ENCODE data around the gene RAB11A.
"Not testable (repeated sequence)": the region's sequence is repeated elsewhere in the genome, so short reads cannot be mapped to it uniquely, and the experiment has no call there.

RAB11A gene

DNA sequence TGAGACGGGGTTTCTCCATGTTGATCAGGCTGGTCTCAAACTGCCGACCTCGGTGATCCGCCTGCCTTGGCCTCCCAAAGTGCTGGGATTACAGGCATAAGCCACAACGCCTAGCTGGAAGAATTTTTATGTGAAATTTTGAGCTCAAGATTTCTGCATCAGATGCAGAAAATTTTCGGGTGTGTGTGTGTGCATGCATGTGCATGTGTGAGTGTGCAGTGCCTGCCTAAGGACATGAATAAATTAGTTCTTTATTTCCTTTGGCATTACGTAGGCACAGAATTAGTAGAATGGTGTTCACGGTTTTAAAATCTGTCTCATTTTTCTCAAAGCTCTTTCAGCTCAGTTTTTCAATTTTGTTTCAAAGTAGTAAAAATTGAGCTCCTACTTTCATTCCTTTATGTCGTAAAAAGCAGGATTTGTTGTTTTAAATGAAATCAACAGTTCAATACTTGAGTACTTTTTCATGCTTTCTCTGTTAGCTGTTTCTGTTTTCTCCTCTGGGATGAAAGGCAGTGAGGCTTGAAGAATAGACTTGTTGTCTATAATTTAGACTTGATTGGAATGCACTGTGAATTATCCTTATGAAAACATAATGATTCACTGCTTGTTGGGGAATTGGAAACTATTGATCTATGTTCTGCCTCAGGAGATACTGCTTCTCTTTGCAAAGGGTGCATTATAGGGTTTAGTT, 23.3 kb upstream of the RAB11A start:
- DNase-seq, result no peak

DNA sequence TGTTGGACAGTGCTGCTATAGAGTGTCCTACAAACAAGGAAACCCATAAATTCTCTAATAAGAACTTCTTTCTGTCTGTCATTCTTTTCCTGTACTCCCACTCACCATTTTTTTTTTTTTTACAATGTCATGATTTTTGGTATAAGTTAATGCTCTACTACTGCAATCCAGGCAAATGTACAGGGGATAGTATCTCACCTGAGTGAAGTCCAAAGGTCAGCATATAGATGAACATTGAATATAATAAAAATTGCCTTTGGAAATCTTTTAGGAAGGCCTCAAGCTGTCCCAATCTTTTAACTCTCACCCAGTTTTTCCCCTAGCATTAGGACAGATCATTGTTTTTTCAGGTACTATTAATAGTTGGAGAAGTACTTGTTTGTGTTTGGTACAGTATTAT, 21.3 kb upstream of the RAB11A start:
- DNase-seq, result no peak

DNA sequence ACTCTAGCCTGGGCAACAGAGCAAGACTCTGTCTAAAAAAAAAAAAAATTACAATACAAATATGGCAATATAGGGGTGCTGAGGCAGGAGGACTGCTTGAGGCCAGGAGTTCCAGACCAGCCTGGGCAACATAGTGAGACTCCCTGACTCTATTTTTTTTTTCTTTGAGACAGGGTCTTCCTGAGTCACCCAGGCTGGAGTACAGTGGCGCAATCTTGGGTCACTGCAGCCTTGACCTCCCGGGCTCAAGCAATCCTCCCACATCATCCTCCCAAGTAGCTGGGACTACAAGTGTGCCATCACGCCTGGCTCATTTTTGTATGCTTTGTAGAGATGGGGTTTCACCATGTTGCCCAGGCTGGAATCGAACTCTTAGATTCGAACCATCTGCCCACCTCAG, 17.3 kb upstream of the RAB11A start:
- no peak for DNase-seq

DNA sequence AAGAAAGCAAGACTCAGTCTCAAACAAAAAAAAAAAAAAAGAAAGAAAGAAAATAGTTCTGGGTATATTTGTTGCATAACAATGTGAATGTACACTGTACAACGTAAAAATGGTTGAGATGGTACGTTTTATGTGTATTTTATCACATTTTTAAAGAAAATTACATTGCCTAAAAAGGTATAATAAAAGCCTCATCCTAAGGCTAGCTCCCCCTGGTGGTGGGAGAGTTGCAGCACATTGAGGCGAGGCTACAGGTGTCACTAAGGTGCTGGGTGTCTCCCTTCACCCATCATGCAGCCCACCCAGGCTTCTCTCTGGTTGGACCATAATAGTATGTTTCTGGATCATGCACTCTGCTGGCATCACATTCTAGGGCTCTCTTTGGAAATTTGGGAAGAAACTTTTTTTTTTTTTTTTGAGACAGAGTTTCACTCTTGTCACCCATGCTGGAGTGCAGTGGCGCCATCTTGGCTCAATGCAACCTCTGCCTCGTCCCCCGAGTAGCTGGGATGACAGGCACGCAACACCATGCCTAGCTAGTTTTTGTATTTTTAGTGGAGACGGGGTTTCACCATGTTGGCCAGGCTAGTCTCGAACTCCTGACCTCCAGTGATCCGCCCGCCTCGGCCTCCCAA, 12.4 kb upstream of the RAB11A start:
- peak; percentile 83 to 86 for DNase-seq

DNA sequence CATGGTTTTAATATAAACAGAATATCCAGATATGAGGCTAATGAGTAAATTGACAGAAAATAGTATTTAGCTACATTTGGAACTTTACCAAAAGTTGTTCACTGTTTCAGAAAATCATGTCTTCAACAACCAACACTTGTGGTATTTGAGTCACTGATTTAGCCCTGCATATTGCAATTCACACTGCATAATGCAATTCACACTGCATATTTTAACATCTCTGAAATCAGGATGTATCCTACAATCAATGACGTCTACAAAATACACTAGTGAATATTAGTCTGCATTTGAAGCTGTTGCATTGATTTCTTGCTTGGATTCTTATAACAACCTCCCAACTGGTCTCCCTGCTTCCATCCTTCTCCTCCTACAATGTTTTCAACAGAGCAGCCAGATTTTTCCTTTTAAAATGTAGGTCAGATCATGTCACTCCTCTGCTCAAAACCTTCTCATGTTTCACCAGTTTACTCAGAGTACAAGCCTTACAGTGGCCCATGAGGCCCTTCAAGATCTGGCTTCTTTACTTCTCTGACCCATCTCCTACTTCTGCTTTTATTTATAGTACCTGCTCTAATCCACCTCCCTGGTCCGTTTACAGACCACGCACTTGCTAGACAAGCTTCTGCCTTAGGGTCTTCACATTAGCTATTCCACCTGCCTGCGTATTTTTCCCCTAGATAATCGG, 11.4 kb upstream of the RAB11A start:
- DNase-seq, result no peak

DNA sequence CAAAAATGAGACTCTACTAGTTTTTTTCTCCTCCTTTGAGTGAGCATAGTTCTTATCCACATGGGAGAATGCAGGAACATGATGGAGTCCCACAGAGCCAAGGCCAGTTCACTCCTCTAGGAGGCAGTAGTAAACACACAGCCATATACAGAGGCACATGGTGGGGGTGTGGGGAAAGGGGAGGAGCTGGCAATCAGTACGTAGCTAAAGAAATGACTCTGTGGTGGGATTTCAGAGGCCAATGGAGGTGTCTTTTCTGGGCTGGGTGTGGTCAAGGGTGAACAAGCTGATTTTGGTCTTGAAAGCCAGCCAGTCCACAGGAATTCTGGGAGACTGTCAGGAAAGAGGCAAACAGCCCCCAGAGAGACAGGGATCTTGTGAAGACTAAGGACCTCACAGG, 6.6 kb upstream of the RAB11A start:
- peak; percentile 63 to 77 for DNase-seq

DNA sequence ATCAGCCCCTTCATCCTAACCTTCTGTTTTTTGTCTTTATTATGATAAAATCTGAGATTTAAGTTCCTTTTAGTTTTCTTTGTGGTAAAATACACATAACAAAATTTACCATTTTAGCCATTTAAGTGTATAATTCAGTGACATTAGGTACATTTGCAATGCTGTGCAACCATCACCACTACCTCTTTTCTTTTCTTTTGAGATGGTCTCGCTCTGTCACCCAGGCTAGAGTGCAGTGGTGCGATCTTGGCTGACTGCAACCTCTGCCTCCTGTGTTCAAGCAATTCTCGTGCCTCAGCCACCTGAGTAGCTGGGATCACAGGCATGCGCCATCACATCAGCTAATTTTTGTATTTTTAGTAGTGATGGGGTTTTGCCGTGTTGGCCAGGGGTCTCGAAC, 6.2 kb upstream of the RAB11A start:
- DNase-seq, result no peak

DNA sequence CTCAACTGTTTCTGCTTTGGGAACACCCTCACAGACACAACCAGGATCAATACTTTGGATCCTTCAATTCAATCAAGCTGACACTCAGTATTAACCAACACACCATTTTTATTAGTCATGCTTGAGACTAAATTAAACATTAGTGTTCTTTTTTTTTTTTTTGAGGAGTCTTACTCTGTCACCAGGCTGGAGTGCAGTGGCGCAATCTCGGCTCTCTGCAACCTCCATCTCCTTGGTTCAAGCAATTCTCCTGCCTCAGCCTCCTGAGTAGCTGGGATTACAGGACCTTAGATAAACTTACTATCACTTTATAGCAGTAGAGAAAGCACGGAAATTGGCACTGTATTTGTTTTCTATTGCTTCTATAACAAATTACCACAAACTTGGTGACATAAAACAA, 2.0 kb upstream of the RAB11A start:
- no peak for DNase-seq

DNA sequence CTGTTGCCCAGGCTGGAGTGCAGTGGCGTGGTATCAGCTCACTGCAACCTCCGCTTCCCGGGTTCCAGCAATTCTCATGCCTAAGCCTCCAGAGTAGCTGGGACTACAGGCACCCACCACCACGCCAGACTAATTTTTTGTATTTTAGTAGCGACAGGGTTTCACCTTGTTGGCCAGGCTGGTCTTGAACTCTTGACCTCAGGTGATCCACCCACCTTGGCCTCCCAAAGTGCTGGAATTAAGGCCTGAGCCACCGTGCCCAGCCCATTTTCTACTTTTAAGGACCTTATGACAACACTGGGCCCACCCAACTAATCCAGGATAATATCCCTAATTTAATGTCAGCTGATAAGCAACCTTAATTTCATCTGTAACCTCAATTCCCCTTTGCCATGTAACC, 1.4 kb upstream of the RAB11A start:
- not testable (repeated sequence) for DNase-seq

DNA sequence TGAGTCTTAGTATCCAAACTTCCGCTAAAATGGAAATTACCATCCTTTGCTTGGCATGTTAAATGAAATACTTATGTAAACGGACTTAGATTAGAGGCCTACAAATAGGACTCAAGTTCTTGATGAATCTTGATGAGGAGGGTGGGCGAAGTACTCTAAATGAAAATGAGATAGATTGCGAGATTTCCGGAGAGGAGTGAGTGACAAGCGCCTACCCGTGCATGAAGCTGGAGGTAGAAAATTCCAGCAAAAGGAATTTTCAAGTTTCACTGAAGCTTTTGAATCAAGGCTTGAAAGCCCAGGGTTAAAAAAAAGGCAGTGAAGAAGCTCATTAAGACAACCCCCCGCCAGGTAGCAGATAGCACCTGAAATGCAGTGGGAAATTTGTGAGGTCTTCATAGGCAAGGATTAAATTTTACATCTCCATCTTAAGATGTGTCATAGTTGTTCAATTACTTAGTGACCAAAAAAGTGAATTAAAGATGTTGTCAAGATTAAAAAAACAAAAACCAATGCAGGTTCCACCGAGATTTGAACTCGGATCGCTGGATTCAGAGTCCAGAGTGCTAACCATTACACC, 655 bp upstream of the RAB11A start:
- DNase-seq, result no peak

DNA sequence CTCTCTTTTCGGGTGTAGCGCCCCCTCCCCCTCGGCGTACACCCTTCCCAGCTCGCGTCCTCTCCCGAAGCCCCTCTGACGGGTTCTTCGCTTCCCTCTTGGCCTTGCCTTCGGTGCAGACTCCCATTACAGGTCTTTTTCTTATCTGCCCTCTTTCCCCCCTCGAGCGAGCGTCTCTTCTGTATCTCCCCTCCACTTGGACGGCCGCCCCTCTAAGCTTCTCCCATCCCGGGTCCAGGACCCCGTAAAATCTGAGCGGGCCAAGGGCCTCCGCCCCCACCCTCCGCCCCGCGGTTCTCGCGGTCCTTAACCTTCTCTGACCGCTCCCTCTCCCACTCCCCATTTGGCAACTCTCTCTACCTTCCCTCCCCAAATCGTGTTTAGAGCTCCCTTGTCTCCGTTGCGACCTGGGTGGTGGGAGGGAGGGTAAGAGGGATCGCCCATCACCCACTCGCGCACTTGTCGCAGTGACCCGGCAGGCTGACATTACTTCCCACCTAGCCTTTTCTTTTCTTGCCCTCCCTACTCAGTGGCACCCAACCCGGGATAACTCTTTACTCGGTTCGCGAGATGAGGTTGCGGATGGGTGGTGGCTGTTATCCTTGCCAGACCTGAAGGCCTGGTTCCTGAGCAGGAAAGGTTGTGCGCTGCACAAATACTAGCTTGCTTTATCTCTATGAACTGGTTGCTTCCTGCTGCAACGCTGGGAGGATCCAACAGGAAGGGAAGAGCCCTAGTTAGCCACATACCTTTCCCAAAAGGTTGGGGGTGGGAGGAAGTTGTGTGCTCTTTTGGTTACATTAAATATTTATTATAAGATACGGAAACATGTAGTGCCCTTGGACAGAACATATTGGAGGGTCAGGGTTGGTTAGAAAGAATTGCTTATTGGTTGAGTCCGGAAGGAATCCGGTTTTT, 922 bp downstream of the RAB11A start:
- DNase-seq, result peak; percentile 15 to 28

DNA sequence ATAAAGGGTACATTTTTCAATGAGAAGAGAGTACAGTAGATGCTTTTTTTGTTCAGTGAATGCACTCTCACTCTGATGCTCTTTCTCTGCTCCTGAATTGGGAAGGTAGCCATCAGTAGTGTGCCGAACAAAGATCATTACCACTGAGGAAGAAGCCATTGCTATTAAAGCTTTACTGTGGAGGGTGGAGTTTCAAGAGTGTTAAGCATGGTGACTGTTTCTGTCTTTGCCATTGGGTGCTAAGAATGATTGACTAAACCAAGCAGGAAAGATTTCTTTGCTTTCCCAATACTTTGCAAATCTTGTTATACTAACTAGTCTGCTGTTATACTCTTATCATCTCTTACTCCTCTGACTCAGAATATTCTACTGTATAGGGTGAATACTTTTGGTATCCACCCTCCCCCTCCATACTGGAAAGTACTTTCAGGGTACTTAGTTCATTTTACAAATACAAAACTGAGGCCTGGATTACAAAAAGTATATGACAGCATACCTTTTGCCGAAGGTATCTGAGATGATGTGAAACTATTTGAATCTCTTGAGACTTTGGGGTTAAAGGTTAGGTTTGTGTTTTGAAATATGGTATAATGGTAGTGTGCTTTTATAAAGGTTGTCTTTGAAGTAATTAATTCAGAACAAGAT, 1.7 kb downstream of the RAB11A start:
- no peak for DNase-seq

DNA sequence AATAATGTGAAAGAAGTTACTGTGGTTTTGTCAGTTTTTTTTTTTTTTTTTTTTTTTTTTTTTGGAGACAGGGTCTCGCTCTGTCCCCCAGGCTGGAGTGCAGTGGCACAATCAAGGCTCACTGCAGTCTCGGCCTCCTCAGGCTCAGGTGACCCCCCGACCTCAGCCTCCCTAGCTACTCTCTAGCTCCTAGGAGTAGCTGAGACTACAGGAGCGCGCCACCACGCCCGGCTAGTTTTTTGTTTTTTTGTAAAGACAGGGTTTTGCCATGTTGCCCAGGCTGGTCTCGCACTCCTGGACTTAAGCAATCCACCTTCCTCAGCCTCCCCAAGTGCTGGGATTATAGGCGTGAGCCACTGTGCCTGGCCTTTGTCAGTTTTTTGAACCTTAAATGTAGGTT, 2.6 kb downstream of the RAB11A start:
- DNase-seq, result not testable (repeated sequence)

DNA sequence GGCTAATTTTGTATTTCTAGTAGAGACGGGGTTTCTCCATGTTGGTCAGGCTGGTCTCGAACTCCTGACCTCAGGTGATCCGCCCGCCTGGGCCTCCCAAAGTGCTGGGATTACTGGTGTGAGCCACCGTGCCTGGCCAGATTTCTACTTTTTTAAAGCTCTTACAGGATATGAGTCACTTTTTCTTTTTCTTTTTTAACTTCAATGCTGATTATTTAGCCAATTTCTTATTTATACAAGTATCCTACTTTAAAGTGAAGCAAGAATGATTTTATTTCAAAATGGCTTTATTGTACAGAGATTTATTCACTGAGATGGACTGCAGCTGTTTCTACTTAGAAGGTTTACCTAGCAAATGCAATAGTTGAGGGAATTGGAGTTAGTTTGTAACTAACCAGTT, 3.3 kb downstream of the RAB11A start:
- DNase-seq, result not testable (repeated sequence)

DNA sequence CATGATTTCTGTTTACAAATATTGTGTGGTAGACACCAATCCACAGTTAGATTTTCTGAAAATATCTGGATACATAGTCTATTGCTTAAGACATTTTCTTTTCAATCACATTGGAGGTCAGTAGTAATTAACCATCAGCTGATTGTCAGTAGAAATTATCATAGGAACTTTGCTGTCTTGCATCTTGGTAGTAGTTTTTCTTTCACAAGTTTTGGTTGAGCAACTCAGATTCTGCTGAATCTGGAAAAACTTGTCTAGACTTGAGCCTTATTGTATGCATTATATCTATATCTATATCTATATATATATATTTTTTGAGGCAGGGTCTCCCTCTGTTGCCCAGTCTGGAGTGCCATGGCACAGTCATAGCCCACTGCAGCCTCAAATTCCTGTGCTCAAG, 4.0 kb downstream of the RAB11A start:
- DNase-seq, result no peak

DNA sequence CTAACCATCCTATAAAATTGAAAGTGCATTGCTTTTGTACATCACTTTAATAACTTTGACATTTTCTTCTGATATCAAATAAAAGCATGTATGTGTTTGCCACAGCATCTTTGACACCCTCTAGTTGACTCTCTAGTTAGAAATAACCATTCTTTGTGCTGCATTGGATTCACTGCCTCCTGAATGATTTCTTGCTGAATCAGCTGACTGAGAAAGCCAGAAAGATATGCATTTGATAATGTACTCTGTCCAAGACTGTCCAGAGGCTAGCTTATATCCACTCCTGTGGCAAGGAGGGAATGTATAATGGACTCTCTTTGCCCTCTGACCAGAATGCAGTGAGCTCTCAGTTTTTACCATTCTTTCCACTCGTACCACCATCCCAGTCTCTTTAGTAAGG, 6.2 kb downstream of the RAB11A start:
- no peak for DNase-seq

DNA sequence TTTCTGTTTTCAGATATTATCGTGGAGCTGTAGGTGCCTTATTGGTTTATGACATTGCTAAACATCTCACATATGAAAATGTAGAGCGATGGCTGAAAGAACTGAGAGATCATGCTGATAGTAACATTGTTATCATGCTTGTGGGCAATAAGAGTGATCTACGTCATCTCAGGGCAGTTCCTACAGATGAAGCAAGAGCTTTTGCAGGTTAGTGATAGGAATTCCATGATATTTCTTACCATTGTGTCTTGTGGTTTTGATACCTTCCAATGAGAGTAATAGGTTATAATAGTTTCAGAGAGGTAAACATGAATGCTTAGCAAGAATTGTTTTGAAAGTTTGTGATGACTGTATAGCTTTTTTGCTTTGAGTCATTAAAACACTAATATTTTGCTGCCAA, 8.5 kb downstream of the RAB11A start:
- DNase-seq, result no peak

DNA sequence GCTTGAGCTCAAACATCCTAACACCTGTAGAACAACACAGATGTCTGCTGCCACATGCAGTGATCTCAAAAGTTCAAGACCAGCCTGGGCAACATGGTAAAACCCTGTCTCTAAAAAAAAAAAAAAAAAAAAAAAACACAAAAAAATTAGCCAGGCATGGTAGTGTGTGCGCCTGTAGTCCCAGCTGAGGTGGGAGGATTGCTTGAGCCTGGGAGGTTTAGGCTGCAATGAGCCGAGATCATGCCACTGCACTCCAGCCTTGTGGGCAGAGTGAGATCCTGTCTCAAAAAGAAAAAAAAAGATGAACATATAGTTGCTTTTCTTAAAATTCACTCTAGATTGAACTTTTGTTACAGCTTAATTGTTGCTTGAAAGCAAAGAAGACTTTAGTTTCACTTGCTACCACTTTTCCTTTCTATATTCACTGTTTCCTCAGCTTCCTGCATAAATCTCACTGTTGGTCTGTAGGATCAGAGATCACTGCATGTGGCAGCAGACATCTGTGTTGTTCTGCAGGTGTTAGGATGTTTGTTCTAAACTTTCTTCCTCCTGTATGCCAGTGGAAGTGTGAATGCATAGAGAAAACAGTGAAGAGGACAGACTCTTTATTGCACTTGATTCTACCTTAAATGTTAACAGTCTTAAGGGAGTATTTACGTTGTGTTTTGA, 12.6 kb downstream of the RAB11A start:
- DNase-seq, result no peak

DNA sequence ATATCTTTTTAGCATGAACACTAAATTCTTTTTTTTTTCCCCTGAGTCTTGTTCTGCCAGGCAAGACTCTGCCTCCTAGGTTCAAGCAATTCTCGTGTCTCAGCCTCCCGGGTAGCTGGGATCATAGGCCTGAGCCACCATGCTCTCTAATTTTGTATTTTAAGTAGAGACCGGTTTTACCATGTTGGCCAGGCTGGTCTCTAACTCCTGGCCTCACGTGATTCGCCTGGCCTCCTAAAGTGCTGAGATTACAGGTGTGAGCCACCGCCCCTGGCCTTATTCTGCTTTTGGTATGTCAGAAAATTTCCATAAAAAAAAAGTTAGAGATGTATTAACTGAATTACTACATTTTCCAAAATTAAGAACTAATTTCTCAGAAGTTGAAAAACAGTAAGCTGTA, 14.3 kb downstream of the RAB11A start:
- no peak for DNase-seq

DNA sequence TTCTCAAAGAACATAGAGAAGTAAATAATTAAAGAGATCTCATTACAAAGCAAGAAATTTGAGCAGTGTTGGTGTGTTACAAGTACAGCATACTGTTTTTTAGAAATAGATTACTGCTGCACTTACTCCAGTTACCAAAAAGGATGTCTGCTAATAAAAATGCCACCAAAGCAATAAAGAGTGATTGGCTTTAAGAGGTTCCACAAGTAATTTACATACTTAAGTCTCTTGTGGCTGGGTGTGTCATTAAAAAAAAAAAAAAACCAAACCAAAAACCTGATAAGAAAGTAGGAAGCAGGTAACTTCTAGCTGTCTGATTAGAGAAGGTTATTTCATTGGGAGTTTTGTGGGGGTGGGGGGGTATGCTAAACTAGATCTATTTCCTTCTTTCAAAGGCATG, 15.2 kb downstream of the RAB11A start:
- DNase-seq, result no peak

DNA sequence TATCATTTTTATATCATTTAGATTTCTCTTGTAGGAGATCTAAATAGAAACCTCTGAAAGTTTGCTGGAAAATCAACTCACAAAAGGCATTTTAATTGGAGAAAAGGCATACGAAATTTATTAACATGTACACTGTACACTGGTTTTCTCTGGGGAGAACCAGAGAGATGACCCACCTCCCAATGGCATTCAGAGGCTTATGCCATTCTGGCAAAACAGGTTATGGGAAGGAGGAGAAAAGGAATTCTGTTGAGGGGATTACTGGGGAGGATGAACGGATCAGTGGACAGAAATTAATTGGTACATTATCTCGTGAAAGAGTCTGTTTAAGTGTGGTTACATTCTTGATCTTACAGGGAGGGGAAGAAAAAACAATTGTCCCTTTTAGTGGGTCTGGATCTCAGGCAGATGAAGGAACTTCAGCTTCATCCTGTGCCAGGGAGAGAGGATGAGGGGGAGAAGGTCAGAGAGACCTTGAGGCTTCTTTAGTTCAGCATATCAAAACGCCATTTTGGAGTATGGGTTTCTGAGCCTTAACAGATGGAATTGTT, 16.5 kb downstream of the RAB11A start:
- DNase-seq, result no peak

Data from activated CD4-positive, alpha-beta T cell treated with anti-CD3 and anti-CD28 coated beads, Interleukin-2, amount 50 U/mL, for 48 hours (primary cell).